GM15510 (cell line): ENCODE measurements around the gene DNAH10.

Source experiments
- POLR2A ChIP-seq: IDR thresholded peaks from 3 replicates; pipeline ENCODE4 v1.6.1; 2011; ENCODE audit warnings: borderline replicate concordance; ENCODE audit not compliant: insufficient read length; ENCODE audit errors: extremely low read depth

Gene DNAH10

DNA sequence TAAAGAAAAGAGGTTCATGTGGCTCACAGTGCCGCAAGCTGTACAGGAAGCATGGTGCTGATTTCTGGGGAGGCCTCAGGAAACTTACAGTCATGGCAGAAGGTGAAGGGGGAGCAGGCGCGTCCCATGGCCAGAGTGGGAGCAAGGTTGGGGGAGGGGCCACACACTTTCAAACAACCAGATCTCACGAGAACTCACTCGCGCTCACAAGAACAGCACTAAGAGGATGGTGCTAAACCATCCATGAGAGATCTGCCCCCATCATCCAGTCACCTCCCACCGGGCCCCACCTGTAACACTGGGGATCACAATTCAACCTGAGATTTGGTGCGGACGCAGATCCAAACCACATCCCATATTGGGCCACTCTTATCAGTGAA is 130.1 kb downstream of the DNAH10 start:
- TF ChIP-seq POLR2A, result no peak

DNA sequence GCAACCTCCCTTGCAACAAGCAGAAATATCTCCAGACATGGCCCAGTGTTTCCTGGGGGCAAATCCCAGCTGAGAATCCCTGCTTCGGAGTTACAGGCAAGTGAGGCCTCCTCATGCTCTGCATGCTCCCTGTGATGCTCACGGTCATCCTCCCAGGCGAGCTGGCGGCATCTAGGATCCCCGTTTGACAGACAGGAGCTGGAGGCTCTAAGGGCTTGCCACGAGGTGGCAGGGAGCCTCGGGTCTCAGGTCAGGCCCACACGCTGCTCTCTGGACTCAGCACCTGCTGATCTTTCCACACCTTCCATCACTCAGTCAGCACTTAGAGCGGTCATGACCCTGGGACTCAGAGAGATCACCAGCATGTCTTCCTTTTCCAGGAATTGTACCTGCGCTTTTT is 130.8 kb downstream of the DNAH10 start:
- no peak for TF ChIP-seq POLR2A

DNA sequence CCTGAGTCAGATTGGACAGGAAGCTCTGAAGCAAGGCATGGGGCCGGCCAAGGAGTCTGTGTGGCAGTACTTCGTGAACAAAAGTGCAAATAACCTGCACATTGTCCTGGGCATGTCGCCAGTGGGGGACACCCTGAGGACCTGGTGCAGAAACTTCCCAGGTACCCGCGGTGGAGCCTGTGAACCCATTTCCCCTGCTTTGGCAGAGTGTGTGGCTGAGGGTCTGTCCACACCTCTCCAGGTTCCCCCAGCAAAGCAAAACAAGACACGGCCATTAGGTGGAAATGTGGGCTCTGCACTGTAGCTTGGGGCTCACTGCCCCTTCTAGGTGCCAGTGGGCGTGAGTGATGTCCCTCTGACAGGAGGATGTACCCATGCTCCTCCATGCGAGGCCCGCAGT is 131.2 kb downstream of the DNAH10 start:
- no peak for TF ChIP-seq POLR2A

DNA sequence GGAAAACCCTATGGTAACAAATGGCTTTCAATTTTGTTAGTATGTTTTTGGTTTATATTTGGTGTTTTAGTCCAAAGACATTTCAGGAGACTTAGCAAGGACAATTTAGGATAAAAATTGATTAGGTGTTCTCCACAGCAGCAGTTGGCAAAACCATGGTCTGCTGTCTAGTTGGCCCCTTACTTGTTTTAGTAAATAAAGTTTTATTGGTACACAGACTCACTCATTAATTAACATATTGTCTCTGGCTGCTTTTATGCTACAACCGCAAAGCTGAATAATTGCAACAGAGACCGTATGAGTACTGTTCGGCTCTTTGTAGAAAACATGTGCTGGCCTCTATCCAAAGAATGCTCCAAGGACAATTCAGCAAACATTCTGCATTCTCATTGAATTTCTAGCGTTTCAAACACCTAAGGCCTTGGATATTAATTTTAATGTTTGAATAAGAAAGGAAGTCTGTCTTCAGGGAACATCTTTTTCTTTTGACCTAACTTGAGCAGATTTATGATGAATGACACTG is 132.8 kb downstream of the DNAH10 start:
- TF ChIP-seq POLR2A, result no peak

DNA sequence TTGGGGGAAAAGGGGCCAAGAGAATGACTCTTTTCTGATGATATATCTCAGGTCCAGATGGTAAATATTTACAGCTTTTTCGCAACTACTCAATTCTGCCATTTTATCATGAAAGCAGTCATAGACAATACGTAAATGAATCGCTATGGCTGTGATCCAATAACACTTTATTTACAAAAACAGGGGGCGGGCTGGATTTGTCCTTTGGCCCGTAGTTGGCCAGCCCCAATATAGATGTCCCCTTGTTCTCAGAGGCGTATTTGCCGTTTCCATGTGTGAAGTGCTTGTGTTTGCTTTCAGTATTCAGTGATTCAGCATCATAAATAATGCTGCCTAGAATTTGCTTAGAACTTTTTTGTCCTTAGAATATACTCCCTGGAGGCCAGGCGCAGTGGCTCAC is 133.3 kb downstream of the DNAH10 start:
- no peak for TF ChIP-seq POLR2A

DNA sequence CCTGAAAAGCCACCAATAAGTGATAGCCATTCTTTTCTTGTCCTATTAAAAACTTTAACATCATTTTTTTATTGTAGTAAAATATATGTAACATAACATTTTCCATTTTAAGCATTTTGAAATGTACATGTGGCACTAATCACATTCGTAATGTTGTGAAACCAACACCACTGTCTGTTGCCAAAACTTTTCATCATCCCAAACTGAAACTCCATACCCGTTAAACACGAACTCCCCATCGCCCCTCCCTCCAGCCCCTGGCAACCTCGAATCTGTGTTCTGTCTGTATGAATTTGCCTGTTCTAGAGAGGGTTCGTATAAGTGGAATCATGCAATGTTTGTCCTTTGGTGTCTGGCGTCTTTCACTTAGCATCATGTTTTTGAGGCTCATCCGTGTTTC is 134.7 kb downstream of the DNAH10 start:
- no peak for TF ChIP-seq POLR2A

DNA sequence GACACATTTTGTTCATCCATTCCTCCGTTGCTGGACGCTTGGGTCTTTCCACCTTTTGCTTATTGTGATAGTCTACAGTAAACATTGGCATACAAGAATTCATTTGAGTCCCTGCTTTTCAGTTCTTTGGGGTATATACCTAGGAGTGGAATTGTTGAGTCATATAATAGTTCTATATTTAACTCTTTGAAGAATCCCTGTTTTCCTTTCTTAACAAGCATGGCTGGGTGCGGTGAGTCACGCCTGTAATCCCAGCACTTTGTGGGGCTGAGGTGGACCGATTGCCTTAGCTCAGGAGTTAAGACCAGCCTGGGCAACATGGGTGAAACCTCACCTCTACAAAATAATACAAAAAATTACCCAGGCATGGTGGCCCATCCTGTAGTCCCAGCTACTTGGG is 135.1 kb downstream of the DNAH10 start:
- TF ChIP-seq POLR2A, result no peak

DNA sequence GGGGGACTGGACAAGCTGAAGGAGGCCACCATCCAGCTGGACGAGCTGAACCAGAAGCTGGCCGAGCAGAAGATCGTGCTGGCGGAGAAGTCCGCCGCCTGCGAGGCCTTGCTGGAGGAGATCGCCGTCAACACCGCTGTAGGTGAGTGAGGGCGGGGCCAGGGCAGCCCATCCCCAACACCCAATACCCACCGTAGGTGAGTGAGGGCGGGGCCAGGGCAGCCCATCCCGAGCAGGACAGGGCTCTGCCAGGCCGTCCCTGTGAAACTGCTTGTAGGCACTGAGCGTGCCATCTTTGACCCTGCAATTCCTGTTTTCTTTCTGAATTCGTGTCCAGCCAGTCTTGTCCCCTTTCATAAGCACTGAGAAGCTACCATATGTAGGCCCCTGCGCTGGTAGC is 136.6 kb downstream of the DNAH10 start:
- TF ChIP-seq POLR2A, result no peak

DNA sequence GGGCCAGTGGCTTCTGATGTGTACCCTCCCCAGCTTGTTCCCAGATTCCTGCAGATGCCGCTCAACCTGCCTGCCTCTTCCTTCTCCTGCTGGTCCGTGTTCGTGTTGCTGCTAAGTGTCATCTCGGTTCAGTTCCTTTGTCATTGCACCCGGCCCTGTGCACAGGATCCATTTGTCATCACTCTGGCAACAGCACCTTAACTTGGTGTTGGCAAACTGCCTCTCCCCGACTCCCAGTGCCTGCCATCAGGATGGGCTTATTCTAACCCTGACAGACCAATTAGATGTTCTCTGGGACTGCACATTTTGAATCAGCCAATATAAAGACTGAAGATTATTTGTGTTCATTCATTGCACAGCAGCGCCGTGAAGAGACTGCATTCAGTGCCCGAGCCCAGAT is 137.3 kb downstream of the DNAH10 start:
- no peak for TF ChIP-seq POLR2A

DNA sequence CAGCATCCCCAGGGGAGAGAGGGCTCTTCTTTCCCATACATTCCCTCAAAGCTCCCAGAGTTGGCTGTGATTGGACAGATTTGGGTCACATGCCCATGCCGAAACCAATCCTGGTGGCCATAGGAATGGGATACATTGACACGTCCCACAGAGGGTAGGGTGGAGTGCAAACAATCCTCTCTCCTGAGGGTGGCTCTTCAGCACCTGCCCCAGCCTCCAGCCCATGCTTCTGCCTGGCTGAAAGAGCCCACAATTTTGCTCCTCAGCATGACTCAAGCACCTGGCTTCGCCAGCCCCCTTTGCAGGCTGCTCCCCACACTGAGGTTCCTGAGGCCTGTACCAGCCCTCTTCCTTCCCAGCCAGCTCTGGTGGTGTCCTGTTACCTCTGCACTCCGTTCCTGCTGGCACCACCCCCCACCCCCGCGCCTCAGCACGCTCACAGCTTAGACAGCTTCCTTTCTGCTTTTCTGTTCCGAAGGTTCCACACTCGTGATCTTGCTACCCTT is 138.8 kb downstream of the DNAH10 start:
- TF ChIP-seq POLR2A, result no peak

DNA sequence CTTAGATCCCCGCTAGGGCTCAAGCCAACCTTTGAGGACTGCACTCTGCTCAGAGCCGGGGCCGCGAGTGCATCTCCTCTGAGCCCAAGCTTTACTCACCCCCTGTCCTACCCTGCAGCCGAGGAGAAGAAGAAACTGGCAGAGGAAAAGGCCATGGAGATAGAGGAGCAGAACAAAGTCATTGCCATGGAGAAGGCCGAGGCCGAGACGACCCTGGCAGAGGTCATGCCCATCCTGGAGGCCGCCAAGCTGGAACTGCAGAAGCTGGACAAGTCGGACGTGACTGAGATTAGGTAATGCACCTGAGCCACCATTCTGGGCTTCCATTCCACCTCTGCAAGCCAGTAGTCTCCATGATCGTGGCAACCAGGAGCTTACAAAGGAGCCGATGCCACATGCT is 140.7 kb downstream of the DNAH10 start:
- no peak for TF ChIP-seq POLR2A

DNA sequence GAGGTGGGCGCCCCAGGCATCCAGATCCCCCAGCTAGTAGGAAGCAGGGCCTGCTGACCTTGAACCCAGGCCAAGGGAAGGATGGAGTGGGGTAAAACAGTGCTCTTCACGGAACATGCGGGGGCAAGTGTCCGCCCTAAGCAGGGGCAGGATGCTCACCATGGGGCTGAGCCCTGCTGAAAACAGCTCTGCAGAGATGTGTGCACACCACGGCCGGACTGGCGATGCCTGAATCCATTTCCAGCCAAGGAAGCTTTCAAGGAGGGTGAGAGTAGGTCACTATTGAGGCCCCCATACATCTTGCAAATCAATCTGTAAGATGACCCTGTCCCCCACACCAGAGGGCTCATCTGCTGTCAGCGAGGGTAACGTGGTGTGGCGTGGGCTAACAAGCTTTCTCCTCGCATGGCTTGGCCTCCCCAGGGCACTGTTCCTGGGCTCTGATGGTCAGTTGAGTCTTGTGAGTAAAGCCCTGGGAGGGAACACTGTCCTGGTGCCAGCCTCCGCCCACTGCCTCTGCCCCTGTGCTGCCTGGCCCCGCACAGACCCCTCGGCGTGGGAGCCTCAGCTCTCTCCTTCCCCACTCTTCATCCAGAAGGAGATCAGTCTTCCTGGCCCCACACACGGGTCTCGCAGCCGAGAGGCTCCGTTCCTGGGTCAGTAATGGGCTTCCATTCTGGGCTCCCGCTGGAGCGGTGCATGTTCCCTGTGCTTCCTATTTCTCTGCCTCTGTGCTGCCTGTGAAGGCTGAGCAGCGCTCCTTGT is 141.4 kb downstream of the DNAH10 start:
- no peak for TF ChIP-seq POLR2A

DNA sequence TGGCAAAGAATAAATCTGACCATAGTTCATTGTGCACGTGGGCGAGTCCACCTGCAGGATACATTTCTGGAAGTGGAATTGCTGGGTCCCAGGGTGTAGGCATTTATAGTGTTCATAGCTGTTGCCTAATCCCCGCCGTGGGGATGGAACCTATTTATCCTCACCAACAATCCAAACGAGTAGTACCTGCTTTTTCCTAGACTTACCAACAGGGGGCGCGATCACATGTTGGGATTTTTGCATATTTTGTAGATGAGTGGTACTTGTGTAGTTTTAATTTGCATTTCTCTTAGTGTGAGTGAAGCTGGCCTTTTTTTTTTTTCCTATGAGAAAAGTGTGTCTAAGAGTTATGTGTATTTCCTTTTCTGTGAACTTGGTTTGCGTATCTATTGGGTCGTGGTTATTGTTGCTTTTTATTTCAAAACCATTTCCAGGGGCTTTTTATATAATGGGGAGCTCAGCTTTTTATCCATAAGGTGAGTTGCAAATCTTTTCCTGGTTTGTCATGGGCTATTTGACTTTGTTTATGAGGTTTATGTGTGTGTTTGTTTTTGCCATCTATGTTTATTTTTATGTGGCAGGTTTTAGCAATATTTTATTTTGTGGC is 143.3 kb downstream of the DNAH10 start:
- no peak for TF ChIP-seq POLR2A

DNA sequence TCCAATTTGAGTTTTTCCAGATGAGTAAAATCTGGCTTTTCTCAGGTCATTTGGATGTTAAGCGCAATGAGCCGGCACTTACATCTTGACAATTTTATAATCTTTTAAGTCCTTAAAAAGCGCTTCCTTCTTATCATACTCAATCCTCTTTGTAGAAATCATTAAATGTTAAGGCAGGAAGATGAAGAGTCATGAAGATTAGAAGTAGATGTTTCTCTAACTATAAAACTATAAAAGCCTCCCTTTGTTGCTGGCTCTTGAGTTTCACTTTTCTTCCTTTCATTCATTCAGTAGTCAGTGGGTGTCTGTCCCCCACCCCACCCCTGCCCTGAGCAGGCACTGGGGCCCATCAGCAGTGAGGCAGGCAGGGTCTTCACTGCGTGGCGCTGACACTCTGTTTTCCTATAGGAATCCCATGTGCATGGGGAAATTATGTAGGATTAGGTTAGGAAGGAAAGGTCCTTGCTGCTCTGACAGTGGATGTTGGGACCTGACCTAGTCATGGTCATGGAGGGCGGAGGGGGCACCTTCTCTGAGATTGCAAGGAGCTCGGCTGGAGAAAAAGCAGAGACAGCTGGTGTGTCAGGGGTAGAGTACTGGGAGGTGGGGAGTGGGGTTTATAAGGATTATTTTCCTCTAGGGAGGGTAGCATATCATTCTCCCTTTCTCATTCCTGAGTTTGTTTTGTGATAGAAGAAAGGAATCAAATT is 144.8 kb downstream of the DNAH10 start:
- TF ChIP-seq POLR2A, result no peak

DNA sequence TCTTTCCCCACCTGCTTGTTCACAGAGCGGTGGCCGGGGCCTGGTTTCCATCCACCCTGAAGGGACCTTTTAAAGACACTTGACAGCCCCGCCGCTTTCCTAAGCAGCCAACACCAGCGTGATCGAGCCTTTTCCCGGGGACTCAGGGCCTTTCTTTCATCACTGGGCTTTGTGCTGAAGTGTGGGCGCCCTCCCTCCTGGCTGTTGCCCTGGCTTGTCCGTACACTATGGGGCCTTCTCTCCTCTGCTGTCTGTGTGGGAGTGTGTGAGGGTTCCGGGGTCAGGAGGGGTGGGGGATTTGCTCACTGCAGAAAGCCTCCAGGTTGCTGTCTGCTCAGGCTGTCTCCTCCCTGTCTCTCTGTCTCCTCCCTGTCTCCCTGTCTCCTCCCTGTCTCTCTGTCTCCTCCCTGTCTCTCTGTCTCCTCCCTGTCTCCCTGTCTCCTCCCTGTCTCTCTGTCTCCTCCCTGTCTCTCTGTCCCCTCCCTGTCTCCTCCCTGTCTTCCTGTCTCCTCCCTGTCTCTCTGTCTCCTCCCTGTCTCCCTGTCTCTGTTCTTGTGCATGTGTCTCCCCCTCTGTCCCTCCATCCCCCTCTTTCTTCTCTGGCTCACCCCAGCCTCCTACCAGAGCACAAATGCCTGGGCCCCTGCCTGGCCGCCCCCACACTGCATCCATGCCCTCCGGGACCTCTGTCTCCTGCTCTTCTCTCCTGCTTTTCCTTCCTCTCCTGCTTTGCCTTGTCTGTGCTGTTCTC is 145.8 kb downstream of the DNAH10 start:
- no peak for TF ChIP-seq POLR2A
